Stimulated activated CD4-positive, alpha-beta T cell treated with anti-CD3 and anti-CD28 coated beads, Interleukin-2, amount 100 ng/mL, for 4 hours (primary cell): ENCODE measurements around the gene SSB.
"Not testable (repeated sequence)": the region's sequence is repeated elsewhere in the genome, so short reads cannot be mapped to it uniquely, and the experiment has no call there.

Experiments used
- DNase-seq: peaks from one replicate; pipeline ENCODE4 v3.0.0-alpha.2; 2020; ENCODE audit warnings: low read depth

SSB gene

DNA sequence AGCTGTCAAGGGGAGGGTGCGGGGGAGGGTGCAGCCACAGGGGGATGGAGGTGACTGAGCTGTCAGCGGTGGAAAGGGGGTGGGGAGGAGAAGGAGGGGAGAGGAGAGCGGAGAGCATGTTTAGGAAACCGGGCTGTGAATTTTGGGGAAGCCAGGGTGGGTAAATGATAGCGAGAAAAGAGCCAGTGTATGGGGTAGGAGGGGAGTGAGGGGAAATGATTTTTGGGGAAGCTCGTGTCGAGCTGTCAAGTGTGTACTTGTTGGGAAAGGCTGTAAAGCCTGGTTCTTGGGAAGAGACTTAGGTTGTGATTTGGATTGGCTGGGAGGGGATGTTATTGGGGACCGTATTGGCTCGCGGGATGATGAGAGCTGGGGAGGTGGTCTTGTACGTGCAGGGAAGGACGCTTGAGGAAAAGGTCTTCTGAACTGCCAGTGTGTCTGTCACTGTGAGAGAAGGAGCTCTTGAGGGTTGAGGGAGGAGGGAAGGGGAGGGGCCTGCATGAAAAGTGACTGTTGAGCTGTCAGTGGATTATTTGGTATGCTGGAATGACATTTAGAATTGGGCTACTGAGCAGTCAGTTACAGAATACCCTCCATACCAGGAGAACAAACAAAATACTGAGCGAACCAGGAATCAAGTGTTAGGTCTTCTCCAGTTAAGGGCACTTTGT is 29.6 kb downstream of the SSB start:
- peak; percentile 47 for DNase-seq

DNA sequence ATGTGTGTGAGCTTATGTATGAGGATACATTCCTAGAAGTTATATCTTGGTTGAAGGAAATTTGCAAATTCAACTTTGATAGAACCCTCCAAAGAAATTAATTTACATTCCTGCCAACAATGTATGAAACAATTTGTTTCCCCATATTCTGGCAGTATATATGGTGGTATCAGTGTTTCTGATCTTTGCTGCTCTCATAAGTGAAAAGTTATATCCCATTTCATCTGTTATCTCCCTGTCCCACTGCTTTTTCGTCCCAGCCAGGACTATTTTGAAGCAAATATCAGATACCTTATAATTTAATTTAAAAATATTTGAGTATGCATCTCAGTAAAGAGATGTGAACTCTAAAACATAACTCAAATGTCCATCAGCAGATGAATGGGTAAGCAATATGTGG is 35.7 kb downstream of the SSB start:
- DNase-seq: no peak

DNA sequence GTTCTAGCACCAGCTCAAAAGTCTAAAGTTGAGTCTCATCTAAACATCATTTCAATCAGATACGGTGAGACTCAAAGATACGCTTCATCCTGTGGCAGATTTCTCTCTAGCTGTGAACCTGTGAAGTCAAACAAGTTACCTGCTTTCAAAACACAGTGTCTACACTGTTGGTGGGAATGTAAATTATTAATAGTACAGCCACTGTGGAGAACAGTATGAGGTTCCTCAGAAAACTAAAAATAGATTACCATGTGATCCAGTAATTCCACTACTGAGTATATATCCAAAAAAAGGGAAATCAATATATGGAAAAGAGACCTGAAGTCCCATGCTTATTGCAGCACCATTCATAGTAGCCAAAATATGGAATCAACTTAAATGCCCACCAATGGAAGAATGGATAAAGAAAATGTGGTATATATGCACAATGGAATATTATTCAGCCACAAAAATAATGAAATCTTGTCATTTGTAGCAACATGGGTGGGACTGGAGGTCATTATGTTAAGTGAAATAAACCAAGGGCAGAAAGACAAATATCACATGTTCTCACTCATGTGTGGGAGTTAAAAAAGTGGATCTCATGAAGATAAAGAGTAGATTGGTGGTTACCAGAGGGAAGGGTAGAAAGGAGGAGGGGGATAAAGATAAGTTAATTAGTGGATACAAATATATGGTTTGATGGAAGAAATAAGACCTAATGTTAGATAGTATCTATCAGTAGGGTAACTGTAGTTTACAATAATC is 40.2 kb downstream of the SSB start:
- DNase-seq: no peak

DNA sequence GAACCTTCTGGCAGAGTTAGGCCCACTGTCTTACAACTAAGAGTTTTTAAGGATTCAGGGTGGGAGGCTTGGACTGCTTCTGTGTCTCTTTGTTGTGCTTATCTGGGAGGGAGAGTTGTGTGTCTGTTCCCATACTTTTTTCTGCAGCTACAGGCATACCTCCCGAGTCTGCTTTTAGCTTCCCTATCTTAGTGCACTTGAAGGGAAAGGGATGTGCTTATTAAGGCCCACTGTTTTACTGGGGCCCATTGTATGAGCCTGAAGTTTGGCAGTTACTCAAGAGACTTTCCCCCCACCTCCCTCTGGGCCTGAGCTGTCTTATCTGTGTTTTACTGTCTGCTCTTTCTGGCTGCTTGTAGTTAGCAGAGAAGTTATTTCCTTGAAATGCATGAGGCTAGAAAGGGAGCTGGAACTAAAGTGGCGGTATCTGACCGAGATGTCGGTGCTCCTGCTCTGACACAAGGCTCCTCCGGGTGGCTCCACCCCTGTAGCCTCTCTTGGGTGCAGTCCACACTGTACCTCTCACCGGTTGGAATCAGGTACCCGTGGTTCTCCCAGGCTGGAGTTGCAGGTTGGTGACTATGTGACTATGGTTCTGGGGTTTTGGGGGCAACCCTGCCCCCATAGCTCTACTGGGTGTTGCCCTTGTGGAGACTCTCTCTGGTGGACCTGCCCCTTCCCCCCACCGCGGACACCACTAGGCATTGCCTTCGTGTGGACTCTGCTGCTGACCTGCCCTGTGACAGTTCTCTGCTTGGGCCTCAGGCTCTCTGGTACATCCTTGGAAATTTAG is 41.5 kb downstream of the SSB start:
- no peak for DNase-seq

DNA sequence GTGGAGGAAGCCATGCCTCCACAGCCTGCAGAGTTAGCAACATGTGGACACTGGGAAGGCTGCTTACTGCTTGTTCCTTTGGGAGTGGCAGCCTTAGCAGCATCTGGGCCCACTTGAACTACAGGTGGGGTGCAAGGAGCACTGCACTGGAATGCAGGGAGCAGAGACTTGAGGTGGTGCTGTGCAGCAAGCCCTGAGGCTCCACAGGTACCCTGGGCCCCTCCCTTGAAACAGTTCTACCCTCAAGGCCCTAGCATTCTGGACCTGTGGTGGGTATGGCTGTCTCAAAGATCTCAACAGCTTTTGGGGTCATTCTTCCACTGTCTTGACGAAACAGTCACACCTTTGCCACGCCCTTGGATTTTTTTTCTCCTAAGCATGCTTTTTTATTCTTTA is 42.1 kb downstream of the SSB start:
- DNase-seq: no peak

DNA sequence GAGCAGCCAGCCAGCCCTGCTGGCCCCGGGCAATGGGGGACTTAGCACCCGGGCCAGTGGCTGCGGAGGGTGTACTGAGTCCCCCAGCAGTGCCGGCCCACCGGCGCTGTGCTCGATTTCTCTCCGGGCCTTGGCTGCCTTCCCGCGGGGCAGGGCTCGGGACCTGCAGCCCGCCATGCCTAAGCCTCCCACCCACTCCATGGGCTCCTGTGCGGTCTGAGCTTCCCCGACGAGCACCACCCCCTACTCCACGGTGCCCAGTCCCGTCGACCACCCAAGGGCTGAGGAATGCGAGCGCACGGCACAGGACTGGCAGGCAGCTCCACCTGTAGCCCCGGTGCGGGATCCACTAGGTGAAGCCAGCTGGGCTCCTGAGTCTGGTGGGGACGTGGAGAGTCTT is 43.0 kb downstream of the SSB start:
- not testable (repeated sequence) for DNase-seq

DNA sequence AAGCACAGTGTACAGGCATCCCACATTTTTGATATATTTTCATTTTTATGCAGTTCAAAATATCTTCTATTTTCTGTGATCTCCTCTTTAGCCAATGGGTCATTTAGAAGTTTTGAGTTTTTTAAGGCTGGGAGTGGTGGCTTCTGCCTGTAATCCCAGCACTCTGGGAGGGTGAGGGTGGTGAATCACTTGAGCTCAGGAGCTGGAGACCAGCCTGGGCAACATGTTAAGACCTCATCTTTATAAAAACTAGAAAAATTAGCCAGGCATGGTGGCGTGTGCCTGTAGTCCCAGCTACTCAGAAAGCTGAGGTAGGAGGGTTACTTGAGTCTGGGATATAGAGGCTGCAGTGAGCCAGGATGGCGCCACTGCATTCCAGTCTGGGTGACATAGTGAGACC is 46.3 kb downstream of the SSB start:
- no peak for DNase-seq

DNA sequence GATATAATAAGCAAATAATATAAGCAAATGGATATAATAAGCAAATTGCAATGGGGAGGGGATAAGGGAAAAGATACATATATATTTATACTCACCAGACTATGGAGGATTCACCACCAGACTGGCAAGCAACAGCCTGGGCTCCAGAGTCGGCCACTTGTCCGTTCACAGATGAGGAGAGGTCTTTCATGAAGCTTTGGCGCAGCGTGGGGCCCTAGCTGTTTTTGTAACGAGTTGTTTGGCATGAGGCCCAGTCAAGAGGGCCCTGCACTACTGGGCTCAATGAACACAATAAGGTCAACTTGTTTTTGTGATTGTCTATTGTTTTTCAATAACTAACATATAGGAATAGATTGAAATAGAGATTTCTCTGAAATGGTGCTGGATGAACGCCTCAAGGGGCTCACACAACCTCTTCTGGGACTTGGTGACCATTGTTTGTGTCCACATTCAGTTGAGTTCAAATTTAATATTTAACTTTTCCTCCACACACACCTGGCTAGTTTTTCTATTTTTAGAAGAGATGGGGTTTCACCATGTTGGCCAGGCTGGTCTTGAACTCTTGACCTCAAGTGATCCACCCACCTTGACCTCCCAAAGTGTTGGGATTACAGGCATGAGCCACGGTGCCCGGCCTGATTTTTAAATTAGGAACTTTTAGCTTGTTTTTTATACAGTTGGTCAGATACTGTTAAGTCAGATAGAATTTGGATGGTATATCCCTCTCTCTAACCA is 50.5 kb downstream of the SSB start:
- not testable (repeated sequence) for DNase-seq

DNA sequence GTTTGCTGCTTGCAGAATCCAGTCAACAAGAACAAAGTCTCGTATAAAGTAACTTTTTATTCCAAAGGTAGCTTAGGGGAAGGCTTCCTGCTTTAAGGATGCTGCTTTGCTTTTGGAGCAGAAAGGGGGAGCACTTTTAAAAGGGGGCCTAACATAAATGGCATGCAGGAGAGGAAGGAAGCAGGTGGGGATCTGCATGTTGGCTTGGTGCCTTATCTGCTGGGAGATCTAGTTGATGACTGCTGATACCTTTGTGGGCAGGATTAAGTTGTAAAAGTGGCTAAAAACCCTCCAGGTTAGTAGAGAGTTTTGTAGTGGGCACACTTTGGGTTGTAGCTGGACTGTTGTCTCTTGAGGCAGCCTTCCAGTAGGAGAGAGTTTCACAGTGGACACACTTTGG is 51.0 kb downstream of the SSB start:
- DNase-seq: no peak

DNA sequence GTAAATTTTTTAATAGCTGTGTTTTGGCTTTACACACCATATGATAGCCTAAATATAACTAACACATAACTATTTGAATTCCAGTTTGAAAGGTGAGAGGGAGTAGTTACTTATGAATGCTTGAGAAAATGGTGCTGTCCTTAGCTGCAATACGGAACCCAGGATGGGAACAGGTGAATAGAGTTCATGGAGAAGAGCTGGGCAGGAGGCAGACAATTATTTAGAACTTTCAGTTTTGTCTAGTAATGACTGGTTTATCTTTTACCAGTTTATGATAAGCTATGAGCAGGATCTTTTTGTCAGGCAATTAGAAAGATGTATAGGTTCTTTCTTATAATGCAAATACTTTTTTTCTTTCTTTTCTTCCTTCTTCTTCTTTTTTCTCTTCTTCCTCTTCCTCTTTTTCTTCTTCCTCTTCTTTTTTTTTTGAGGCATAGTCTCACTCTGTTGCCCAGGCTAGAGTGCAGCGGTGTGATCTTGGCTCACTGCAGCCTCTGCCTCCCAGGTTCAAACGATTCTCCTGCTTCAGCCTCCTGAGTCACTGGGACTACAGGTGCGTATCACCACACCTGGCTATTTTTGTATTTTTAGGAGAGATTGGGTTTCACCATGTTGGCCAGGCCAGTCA is 54.5 kb downstream of the SSB start:
- no peak for DNase-seq

DNA sequence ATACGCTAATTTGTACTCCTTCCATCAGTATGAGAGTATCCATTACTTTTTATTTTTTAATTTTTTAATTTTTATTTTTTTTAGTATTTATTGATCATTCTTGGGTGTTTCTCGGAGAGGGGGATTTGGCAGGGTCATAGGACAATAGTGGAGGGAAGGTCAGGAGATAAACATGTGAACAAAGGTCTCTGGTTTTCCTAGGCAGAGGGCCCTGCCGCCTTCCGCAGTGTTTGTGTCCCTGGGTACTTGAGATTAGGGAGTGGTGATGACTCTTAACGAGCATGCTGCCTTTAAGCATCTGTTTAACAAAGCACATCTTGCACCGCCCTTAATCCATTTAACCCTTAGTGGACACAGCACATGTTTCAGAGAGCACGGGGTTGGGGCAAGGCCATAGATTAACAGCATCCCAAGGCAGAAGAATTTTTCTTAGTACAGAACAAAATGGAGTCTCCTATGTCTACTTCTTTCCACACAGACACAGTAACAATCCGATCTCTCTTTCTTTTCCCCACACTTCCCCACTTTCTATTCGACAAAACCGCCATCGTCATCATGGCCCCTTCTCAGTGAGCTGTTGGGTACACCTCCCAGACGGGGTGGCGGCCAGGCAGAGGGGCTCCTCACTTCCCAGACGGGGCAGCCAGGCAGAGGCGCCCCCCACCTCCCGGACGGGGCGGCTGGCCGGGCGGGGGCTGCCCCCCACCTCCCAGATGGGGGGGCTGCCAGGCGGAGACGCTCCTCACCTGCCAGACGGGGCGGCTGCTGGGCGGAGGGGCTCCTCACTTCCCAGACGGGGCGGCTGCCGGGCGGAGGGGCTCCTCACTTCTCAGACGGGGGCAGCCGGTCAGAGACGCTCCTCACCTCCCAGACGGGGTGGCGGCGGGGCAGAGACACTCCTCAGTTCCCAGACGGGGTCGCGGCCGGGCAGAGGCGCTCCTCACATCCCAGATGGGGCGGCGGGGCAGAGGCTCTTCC is 56.9 kb downstream of the SSB start:
- not testable (repeated sequence) for DNase-seq

DNA sequence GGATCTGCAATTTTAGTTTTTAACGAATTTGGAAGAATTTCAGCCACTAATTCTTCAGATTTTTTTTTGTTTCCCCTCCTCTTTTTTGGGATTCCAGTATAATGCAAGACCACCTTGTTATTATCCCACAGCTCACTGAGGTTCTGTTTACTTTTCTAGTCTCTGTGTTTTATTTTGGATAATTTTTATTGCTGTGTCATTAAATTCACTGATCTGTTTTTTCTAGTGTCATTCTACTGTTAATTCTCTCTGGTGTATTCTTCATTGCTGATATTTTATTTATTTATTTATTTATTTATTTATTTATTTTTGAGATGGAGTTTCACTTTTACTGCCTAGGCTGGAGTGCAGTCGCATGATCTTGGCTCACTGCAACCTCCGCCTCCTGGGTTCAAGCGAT is 60.8 kb downstream of the SSB start:
- DNase-seq: no peak

DNA sequence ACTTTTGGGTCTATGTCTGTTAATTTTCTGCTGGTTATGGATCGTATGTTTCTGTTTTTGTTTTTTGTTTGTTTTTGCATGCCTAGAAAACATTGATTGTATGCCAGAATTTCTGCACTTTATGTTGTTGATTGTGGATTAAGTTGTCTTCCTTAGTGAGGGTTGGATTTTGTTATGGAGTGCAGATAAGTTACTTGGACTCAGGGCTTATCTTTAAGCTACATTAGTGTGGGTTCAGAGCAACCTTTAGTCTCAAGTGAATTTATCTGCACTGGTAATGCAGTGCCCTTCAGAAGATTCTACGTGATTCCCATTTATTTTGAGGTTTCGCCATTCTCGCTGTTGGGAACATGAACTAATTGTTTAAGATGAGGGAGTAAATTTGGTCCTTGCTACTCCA is 61.5 kb downstream of the SSB start:
- no peak for DNase-seq
